Measurements from ENCODE around the gene PCED1A. TPM values are rescaled to one million over a fixed set of nuclear protein-coding genes. Genes with fewer than 3 reads are reported as not detected.

PCED1A gene
- total and polyA plus RNA-seq, 2 of the 8 experiments (the other 6 are each of a cell fraction or from before 2014, with no cell fraction given) = 13.4 to 18.9 TPM

DNA sequence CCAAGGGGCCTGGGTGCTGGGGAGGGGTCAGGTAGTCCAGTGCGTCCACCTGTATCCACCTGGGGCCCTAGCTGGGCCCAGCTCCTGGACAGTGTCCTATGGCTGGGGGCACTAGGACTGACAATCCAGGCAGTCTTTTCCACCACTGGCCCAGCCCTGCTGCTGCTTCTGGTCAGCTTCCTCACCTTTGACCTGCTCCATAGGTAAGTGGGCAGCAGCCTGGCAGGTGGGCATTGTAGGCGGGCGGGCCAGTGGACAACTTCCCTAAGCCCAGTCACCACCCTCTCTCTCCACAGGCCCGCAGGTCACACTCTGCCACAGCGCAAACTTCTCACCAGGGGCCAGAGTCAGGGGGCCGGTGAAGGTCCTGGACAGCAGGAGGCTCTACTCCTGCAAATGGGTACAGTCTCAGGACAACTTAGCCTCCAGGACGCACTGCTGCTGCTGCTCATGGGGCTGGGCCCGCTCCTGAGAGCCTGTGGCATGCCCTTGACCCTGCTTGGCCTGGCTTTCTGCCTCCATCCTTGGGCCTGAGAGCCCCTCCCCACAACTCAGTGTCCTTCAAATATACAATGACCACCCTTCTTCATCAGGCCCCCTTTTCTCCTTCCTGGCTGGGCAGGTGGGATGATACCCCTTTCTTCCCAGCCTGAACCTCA lies 25.1 kb downstream of the PCED1A start:
- Histone ChIP-seq H3K4me1 (replicated peaks in 1 of 4; ENCODE audit: control insufficient read depth in 3 of 4, insufficient read depth in 4 of 4, low read length in 3 of 4) (peaks cover 0 to 6% (median 4%) of the 10 kb centered on the region in 4 experiments; a peak in 6 of 7 replicates), H4K20me1 (replicated peaks in 1 of 2; ENCODE audit: control insufficient read depth in 1 of 2, insufficient read depth in 2 of 2, low read length in 2 of 2) (no peaks in the 10 kb centered on the region), H4K91ac (replicated peaks; ENCODE audit: insufficient read length, low read length) (no peak overlapping the region), H3K36me3 (ENCODE audit: control insufficient read depth in 2 of 4, insufficient read depth in 4 of 4, low read length in 3 of 4) (no peaks in the 10 kb centered on the region), H3K79me2 (ENCODE audit: control insufficient read depth in 1 of 2, insufficient read depth in 2 of 2, low read length in 2 of 2) (no peaks in the 10 kb centered on the region), H3K23ac (ENCODE audit: insufficient read length) (no peak overlapping the region), H2BK120ac (replicated peaks; ENCODE audit: low read depth, low read length) (no peak overlapping the region), H3K79me1 (ENCODE audit: low read depth, low read length) (no peaks in the 10 kb centered on the region), H3K27me3 (replicated peaks in 1 of 4; ENCODE audit: control insufficient read depth in 3 of 4, extremely low read depth in 1 of 4, insufficient read depth in 3 of 4, low read length in 3 of 4) (peaks cover 3 to 19% (median 12%) of the 10 kb centered on the region in 4 experiments), H3K9me3 (ENCODE audit: insufficient read depth in 2 of 2, low read depth in 1 of 2, low read length in 1 of 2) (0 out of 4 replicates have a peak, but pooled peaks cover 0 to 7% of the 10 kb centered on the region in 2 experiments), H2BK12ac (ENCODE audit: low read depth, low read length) (no peak overlapping the region), H3K56ac (replicated peaks; ENCODE audit: insufficient read length, low read depth, low read length) (no peak overlapping the region), H3K4me2 (ENCODE audit: insufficient read depth in 1 of 2, low read depth in 2 of 2, low read length in 2 of 2) (no peak overlapping the region), H2BK20ac (ENCODE audit: low read length) (no peak overlapping the region), H3K4me3 (ENCODE audit: extremely low read depth in 1 of 4, insufficient read depth in 2 of 4, low read depth in 3 of 4, low read length in 4 of 4) (no peak overlapping the region), H4K5ac (ENCODE audit: insufficient read length, low read depth, low read length) (no peak overlapping the region), H3K23me2 (ENCODE audit: low read depth, low read length) (peaks cover 1% of the 10 kb centered on the region; the same call in 1 of the 2 replicates), H3K4ac (replicated peaks; ENCODE audit: insufficient read length, low read depth, low read length) (no peak overlapping the region), H2BK5ac (ENCODE audit: low read depth, low read length) (no peak overlapping the region), H3K14ac (ENCODE audit: insufficient read length) (no peak overlapping the region), H3K9ac (replicated peaks in 1 of 4; ENCODE audit: extremely low read depth in 1 of 4, low read depth in 3 of 4, low read length in 3 of 4) (no peak overlapping the region), H2AK5ac (ENCODE audit: low read depth, low read length) (no peak overlapping the region), H3K18ac (ENCODE audit: extremely low read depth, low read length) (no peak overlapping the region), H3K27ac (ENCODE audit: low read depth, low read length) (no peak overlapping the region), H4K8ac (ENCODE audit: extremely low read depth, insufficient read depth, low read length) (no peak overlapping the region), H2AFZ (ENCODE audit: low read length) (no peak overlapping the region), H2BK15ac (ENCODE audit: low read length) (no peak overlapping the region)
- ChIA-PET CTCF (ENCODE audit: partially characterized antibody) (interaction anchor here (1.4 kb wide), 1 partner anchor 60 kb away, joined by 5 read pairs; no protein-coding TSS in a partner anchor), POLR2A (ENCODE audit: partially characterized antibody) (no interaction called here)
- FAIRE-seq (no peak), DNase-seq (ENCODE audit: low read depth in 1 of 2, low spot score in 2 of 2) (no peak)
- WGBS, 2 experiments (ENCODE audit: extremely low coverage in 1 of 2, insufficient coverage in 1 of 2, insufficient read length in 1 of 2, insufficient replicate concordance in 2 of 2, low coverage in 1 of 2, low lambda C conversion rate in 2 of 2, missing lambda C conversion rate in 1 of 2) = 89% methylated on average over 8 of the region's 8 CpGs; no CpG with 5 or more reads in 1 of the 2 experiments
- no peak for TF ChIP-seq ASH2L (IDR thresholded peaks at IDR 0.05; ENCODE audit: low read length)
- TF ChIP-seq, protein P1, sequence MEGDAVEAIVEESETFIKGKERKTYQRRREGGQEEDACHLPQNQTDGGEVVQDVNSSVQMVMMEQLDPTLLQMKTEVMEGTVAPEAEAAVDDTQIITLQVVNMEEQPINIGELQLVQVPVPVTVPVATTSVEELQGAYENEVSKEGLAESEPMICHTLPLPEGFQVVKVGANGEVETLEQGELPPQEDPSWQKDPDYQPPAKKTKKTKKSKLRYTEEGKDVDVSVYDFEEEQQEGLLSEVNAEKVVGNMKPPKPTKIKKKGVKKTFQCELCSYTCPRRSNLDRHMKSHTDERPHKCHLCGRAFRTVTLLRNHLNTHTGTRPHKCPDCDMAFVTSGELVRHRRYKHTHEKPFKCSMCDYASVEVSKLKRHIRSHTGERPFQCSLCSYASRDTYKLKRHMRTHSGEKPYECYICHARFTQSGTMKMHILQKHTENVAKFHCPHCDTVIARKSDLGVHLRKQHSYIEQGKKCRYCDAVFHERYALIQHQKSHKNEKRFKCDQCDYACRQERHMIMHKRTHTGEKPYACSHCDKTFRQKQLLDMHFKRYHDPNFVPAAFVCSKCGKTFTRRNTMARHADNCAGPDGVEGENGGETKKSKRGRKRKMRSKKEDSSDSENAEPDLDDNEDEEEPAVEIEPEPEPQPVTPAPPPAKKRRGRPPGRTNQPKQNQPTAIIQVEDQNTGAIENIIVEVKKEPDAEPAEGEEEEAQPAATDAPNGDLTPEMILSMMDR (IDR thresholded peaks at IDR 0.05; ENCODE audit: control extremely low read depth in 1 of 3, insufficient read depth in 1 of 3, low read depth in 1 of 3, low read length in 3 of 3) = no peak
- TF ChIP-seq SP4 (IDR thresholded peaks at IDR 0.05; ENCODE audit: low read length) = no peak
- no peak for TF ChIP-seq GTF2F1 (IDR thresholded peaks at IDR 0.05; ENCODE audit: borderline replicate concordance, low read depth, low read length)
- TF ChIP-seq POU5F1 (IDR thresholded peaks at IDR 0.05; ENCODE audit: low read depth, low read length) = no peak
- TF ChIP-seq SUZ12 (IDR thresholded peaks at IDR 0.05; ENCODE audit: low read length) = no peak
- TF ChIP-seq RAD21 (IDR thresholded peaks at IDR 0.05 in 1 of 2, conservative IDR thresholded peaks at IDR 0.05 in 1 of 2; ENCODE audit: low read depth in 2 of 2, low read length in 2 of 2) = no peak
- TF ChIP-seq CBX8 (IDR thresholded peaks at IDR 0.05; ENCODE audit: borderline replicate concordance, low read depth, low read length) = no peak
- TF ChIP-seq, protein P2, sequence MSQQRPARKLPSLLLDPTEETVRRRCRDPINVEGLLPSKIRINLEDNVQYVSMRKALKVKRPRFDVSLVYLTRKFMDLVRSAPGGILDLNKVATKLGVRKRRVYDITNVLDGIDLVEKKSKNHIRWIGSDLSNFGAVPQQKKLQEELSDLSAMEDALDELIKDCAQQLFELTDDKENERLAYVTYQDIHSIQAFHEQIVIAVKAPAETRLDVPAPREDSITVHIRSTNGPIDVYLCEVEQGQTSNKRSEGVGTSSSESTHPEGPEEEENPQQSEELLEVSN (IDR thresholded peaks at IDR 0.05) = no peak

All from H1 (cell line).